ENCODE measurements around the gene CARD11.

CARD11 gene

DNA sequence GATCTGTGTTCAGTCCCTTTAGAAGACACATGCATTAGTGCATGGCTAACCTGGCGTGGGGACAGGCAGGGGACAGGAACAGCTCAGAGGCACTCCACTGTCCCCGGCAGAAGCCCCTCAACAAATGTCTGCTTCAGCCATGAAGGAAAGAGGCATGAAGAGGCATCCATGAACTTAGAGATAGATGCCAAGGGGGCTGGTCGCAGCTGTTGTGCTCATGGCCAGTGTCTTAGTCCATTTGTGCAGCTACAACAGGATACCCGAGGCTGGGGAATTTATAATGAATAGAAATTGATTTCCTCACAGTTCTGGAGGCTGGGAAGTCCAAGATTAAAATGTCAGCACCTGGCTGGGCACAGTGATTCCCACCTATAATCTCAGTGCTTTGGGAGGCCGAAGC lies 185.0 kb downstream of the CARD11 start:
- TF ChIP-seq, protein P1, sequence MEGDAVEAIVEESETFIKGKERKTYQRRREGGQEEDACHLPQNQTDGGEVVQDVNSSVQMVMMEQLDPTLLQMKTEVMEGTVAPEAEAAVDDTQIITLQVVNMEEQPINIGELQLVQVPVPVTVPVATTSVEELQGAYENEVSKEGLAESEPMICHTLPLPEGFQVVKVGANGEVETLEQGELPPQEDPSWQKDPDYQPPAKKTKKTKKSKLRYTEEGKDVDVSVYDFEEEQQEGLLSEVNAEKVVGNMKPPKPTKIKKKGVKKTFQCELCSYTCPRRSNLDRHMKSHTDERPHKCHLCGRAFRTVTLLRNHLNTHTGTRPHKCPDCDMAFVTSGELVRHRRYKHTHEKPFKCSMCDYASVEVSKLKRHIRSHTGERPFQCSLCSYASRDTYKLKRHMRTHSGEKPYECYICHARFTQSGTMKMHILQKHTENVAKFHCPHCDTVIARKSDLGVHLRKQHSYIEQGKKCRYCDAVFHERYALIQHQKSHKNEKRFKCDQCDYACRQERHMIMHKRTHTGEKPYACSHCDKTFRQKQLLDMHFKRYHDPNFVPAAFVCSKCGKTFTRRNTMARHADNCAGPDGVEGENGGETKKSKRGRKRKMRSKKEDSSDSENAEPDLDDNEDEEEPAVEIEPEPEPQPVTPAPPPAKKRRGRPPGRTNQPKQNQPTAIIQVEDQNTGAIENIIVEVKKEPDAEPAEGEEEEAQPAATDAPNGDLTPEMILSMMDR (IDR thresholded peaks at IDR 0.05; ENCODE audit: extremely low read depth, insufficient read depth, missing control alignments): no peak
- DNase-seq (ENCODE audit: low spot score): no peak
- in situ Hi-C loops (cut with MboI; ENCODE audit: low pct_unique_long_range_greater_than_20kb, low sequenced_read_pairs, unreplicated experiment): no loop called here

DNA sequence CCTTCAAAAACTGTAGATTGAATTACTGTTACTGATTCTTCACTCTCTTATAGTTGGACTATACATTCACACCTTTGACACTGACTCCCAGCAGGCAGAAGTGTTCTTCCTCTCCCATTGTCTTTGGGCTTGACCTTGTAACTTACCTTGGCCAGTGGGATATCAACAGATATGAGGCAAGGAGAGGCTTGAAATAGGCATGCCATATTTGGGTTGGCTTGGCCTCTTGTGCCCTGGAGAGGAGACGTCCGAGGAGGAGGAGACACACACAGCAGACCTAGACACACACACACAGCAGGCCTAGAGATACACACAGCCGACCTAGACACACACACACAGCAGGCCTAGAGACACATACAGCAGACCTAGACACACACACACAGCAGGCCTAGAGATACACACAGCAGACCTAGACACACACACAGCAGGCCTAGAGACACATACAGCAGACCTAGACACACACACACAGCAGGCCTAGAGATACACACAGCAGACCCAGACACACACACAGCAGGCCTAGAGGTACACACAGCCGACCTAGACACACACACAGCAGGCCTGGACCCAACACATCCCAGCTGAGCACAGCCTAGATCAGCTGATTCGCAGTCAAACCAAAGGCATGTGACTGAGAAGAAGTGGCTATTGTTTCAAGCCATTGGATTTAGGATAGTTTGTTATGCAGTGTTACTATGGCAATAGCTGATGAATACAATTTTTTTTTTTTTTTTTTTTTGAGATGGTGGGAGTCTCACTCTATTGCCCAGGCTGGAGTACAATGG lies 187.1 kb downstream of the CARD11 start:
- no peak for DNase-seq (ENCODE audit: low spot score)
- TF ChIP-seq, protein P1 (IDR thresholded peaks at IDR 0.05; ENCODE audit: extremely low read depth, insufficient read depth, missing control alignments): no peak
- in situ Hi-C loops (cut with MboI; ENCODE audit: low pct_unique_long_range_greater_than_20kb, low sequenced_read_pairs, unreplicated experiment): no loop called here

All from GM13977 (cell line).